Breast epithelium (tissue), 3 donors: ENCODE results near the gene HNF4A.

Experiments used
- CTCF ChIP-seq, 3 donors: fragments of 450-650 bp; IDR thresholded peaks; one replicate each; pipeline ENCODE4 v1.5.1; 2016 to 2017; ENCODE audit warnings: antibody characterized with exemption in 3 of 3, mild to moderate bottlenecking in 3 of 3, moderate library complexity in 3 of 3
- POLR2A ChIP-seq: fragments of 450-650 bp; IDR thresholded peaks from one replicate; pipeline ENCODE4 v1.6.1; 2016; ENCODE audit warnings: antibody characterized with exemption, mild to moderate bottlenecking, moderate library complexity
- POLR2AphosphoS5 ChIP-seq, 3 donors: sonication (generic); formaldehyde crosslinking; IDR thresholded peaks; one replicate each; pipeline ENCODE4 v1.6.1; 2017; ENCODE audit warnings: antibody characterized with exemption in 3 of 3

- TF ChIP-seq POLR2A (no peak), CTCF (IDR thresholded peaks at IDR 0.05) (no peak), POLR2AphosphoS5 (IDR thresholded peaks at IDR 0.05) (no peak)
Observed at GRCh38 chr20:44439318-44439717, 83.8 kb downstream of the HNF4A start.
